Calu3 (cell line): ENCODE data around the gene LHFPL4. TPM values are rescaled to one million over a fixed set of nuclear protein-coding genes. Genes with fewer than 3 reads are reported as not detected.
"Not testable (repeated sequence)": the region's sequence is repeated elsewhere in the genome, so short reads cannot be mapped to it uniquely, and the experiment has no call there.

Experiments used
- BruUV-seq: library from RNA; stranded (reverse); fragments of 400-500 nt; replicated peaks from 2 replicates; lab custom pipeline; 2021; lab: Mats Ljungman, UMichigan
- CTCF ChIA-PET: fragments of 300-600 bp; sonication (Branson Sonifier 250); formaldehyde crosslinking; loops from one replicate; lab custom pipeline; 2022; ENCODE audit warnings: antibody characterized with exemption; lab: Charles Lee
- DNase-seq: peaks from one replicate; pipeline ENCODE4 v3.0.0; 2022
- H3K27ac Mint-ChIP-seq: one replicate; pipeline ENCODE4 v1.8.0; 2022; ENCODE audit warnings: mixed read lengths; ENCODE audit not compliant: unreplicated experiment
- H3K27me3 Mint-ChIP-seq: one replicate; pipeline ENCODE4 v1.8.0; 2022; ENCODE audit warnings: mixed read lengths; ENCODE audit not compliant: unreplicated experiment
- H3K36me3 Mint-ChIP-seq: one replicate; pipeline ENCODE4 v1.8.0; 2022; ENCODE audit warnings: mild to moderate bottlenecking, moderate library complexity, mixed read lengths; ENCODE audit not compliant: insufficient read depth, unreplicated experiment
- H3K4me1 Mint-ChIP-seq: one replicate; pipeline ENCODE4 v1.8.0; 2022; ENCODE audit warnings: mild to moderate bottlenecking, low read depth, mixed read lengths; ENCODE audit not compliant: unreplicated experiment
- H3K4me3 Mint-ChIP-seq: one replicate; pipeline ENCODE4 v1.8.0; 2022; ENCODE audit warnings: mild to moderate bottlenecking, low read depth, moderate library complexity, mixed read lengths; ENCODE audit not compliant: unreplicated experiment
- H3K9me3 Mint-ChIP-seq: one replicate; pipeline ENCODE4 v1.8.0; 2022; ENCODE audit warnings: low read depth, mixed read lengths; ENCODE audit not compliant: unreplicated experiment
- intact Hi-C: fragments of 100-400 bp; cut with micrococcal nuclease; formaldehyde crosslinking; loops from one replicate; pipeline ENCODE4 v1.10.0; 2022; ENCODE audit not compliant: unreplicated experiment
- total RNA-seq: library from RNA; stranded (reverse); gene quantifications from 2 replicates; pipeline ENCODE4 v1.2.3, GENCODE V29; 2022
- TF ChIP-seq, protein P1 (sequence below): fragments of 200-600 bp; IDR thresholded peaks from one replicate; pipeline ENCODE4 v1.8.0; 2022; ENCODE audit warnings: antibody characterized with exemption; ENCODE audit not compliant: unreplicated experiment

Gene LHFPL4
- total RNA-seq, 1 experiment from 2014 or later: not detected

DNA sequence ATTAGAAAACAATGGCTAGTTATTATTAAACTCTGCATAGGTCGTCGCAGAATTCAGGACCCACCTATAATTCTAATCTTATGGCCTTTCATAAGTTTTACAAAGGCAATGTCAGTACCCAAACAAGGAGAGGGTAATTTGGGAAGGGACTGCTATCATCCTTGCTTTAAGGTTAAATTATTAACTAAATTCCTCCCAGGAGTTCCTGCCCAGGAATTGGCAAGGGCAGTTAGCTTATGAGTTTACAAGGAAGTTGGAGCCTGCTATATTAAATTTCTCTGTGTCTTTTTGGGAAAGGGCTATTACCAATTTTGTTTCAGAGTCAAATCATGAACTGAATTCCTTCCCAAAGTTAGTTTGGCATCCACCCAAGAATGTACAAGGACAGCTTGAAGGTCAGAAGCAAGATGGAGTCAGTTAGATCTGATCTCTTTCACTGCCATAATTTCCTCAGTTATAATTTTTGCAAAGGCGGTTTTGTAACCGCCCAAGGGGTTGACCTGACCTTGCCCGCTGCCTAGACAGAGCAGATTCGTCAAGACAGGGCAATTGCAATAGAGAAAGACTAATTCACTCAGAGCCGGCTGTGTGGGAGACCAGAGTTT, 45.3 kb upstream of the LHFPL4 start:
- H3K9me3 Mint-ChIP-seq: no peaks in the 10 kb centered on the region
- no peaks in the 10 kb centered on the region for H3K36me3 Mint-ChIP-seq
- TF ChIP-seq, protein P1, sequence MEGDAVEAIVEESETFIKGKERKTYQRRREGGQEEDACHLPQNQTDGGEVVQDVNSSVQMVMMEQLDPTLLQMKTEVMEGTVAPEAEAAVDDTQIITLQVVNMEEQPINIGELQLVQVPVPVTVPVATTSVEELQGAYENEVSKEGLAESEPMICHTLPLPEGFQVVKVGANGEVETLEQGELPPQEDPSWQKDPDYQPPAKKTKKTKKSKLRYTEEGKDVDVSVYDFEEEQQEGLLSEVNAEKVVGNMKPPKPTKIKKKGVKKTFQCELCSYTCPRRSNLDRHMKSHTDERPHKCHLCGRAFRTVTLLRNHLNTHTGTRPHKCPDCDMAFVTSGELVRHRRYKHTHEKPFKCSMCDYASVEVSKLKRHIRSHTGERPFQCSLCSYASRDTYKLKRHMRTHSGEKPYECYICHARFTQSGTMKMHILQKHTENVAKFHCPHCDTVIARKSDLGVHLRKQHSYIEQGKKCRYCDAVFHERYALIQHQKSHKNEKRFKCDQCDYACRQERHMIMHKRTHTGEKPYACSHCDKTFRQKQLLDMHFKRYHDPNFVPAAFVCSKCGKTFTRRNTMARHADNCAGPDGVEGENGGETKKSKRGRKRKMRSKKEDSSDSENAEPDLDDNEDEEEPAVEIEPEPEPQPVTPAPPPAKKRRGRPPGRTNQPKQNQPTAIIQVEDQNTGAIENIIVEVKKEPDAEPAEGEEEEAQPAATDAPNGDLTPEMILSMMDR: no peak
- intact Hi-C loops: no loop called here
- no TSS peak for BruUV-seq
- DNase-seq: no peak
- H3K27me3 Mint-ChIP-seq: no peaks in the 10 kb centered on the region
- H3K4me3 Mint-ChIP-seq: no peak overlapping the region
- H3K27ac Mint-ChIP-seq: no peak overlapping the region
- CTCF ChIA-PET: interaction anchor here (0.6 to 1.3 kb wide), 2 partner anchors 9 to 11 kb away, joined by 3 read pairs; no protein-coding TSS in a partner anchor
- H3K4me1 Mint-ChIP-seq: peaks cover 12% of the 10 kb centered on the region

DNA sequence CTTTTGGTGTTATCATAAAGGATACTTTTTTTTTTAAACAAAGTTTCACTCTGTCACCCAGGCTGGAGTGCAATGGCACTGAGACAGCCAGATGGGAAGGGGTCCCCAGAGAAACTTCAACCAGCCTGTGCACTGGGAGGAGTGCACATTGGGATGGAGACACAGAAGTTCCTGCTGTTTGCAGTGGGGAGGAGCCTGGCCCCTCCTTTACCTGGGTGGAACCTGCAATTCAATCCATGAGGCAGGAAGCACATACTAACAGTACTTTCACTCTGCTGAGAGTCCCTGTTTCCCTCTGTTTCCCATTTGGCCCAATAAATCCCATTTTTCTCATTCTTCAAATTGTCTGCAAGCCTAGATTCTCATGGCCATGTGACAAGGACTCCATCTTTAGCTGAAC, 42.3 kb upstream of the LHFPL4 start:
- H3K9me3 Mint-ChIP-seq: no peaks in the 10 kb centered on the region
- CTCF ChIA-PET: no interaction called here
- DNase-seq: peak; percentile 6
- H3K36me3 Mint-ChIP-seq: no peaks in the 10 kb centered on the region
- intact Hi-C loops: no loop called here
- H3K4me3 Mint-ChIP-seq: no peak overlapping the region
- no TSS peak for BruUV-seq
- H3K27ac Mint-ChIP-seq: no peak overlapping the region
- peaks cover 12% of the 10 kb centered on the region for H3K4me1 Mint-ChIP-seq
- H3K27me3 Mint-ChIP-seq: peaks cover 9% of the 10 kb centered on the region
- TF ChIP-seq, protein P1: no peak

DNA sequence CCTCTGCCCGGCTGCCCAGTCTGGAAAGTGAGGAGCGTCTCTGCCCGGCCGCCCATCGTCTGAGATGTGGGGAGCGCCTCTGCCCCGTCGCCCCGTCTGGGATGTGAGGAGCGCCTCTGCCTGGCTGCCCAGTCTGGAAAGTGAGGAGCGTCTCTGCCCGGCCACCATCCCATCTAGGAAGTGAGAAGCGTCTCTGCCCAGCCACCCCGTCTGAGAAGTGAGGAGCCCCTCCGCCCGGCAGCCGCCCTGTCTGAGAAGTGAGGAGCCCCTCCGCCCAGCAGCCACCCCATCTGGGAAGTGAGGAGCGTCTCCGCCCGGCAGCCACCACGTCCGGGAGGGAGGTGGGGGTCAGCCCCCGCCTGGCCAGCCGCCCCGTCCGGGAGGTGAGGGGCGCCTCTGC, 38.2 kb upstream of the LHFPL4 start:
- H3K27ac Mint-ChIP-seq, DNase-seq, H3K4me3 Mint-ChIP-seq, H3K36me3 Mint-ChIP-seq, CTCF ChIA-PET, H3K27me3 Mint-ChIP-seq, BruUV-seq, H3K9me3 Mint-ChIP-seq, H3K4me1 Mint-ChIP-seq, intact Hi-C loops: not testable (repeated sequence)

DNA sequence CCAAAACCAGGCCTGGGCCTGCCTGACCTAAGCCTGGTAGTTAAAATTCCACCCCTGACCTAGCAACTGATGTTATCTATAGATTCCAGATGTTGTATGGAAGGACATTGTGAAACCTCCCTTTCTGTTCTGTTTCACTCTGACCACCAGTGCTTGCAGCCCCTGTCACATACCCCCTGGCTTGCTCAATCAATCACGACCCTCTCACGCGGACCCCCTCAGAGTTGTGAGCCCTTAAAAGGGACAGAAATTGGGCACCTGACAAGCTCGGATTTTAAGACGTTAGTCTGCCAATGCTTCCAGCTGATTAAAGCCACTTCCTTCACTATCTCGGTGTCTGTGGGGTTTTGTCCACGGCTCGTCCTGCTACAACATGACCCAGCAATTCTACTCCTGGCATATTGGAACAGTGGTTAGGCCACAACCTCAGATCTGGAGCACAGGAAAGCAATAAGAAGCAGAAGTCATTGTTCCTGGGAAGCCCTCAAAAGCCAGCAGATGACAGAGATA, 36.7 kb upstream of the LHFPL4 start:
- Mint-ChIP-seq H3K4me3 (no peak overlapping the region), H3K27ac (no peak overlapping the region), H3K27me3 (peaks cover 9% of the 10 kb centered on the region), H3K9me3 (no peaks in the 10 kb centered on the region), H3K36me3 (no peaks in the 10 kb centered on the region), H3K4me1 (no peaks in the 10 kb centered on the region)
- TF ChIP-seq, protein P1: no peak
- no peak for DNase-seq
- intact Hi-C loops: no loop called here
- CTCF ChIA-PET: no interaction called here
- BruUV-seq: no TSS peak

DNA sequence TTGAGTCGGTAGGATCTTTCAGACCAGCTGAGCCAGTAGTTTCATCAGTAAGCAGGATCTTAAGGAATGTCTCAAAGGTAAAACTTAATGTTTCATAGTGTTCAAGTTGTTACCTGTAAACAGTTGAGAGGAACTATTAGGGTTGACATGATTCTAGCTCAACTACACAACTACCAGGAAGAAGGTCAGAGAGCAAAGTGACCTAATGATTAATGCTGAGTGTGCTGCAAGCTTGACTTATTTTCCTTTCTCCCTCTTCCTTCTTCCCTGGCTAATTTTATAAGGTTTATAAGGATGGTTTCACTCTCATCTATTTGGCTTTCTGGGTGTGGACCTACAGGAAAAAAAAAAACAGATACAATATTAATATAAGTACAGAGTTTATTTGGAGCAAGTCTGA, 30.2 kb upstream of the LHFPL4 start:
- no peak overlapping the region for H3K27ac Mint-ChIP-seq

More for the DNA sequence above, 30.2 kb upstream of the LHFPL4 start:
- intact Hi-C loops: no loop called here
- Mint-ChIP-seq H3K27me3 (no peaks in the 10 kb centered on the region), H3K36me3 (no peaks in the 10 kb centered on the region), H3K9me3 (no peaks in the 10 kb centered on the region), H3K4me1 (no peaks in the 10 kb centered on the region), H3K4me3 (no peak overlapping the region)
- BruUV-seq: no TSS peak
- no peak for DNase-seq
- TF ChIP-seq, protein P1: no peak
- CTCF ChIA-PET: interaction anchor here (0.6 kb wide), 1 partner anchor 9 kb away, joined by 3 read pairs; no protein-coding TSS in a partner anchor
